Activated CD4-positive, alpha-beta T cell treated with anti-CD3 and anti-CD28 coated beads, Interleukin-2, amount 50 U/mL, for 4 hours (primary cell): ENCODE results near the gene SLAMF8.

Experiments used
- DNase-seq, 2 experiments: peaks; one replicate each; pipeline ENCODE4 v3.0.0-alpha.2; 2020

Gene SLAMF8

DNA sequence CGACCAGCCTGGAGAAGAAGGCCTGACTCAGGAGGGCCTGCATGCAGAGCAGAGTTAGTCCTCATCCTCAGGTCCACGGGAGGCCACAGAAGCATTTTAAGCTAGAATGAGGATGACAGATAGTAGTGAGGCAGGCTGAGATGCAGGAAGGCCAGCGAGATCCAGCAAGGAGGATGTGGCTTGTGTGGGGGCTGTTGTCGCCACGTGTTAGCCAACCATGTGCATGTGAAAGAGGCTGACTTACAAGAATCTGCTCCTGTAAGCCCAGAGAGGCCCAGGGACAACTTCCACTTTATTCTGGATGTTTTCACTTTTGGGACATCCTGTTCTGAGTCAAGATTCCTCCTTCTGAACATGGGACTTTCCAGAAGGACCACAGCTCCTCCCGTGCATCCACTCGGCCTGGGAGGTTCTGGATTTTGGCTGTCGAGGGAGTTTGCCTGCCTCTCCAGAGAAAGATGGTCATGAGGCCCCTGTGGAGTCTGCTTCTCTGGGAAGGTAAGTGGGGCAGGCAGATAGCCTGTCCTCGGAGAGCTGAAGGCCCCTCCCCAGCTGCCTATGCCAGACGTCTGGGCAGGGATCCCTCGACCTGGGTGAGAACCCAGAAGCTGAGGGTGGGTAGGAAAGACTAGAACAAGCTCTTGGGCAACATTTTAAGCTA lies at the start of gene SLAMF8:
Gene SLAMF8, plus strand, starts transcription at position 433 of the 661 bp plus-strand sequence. Its CDS starts 26 bp downstream, at position 459.
- DNase-seq: peak in 1 of 2 experiments; percentile 21

DNA sequence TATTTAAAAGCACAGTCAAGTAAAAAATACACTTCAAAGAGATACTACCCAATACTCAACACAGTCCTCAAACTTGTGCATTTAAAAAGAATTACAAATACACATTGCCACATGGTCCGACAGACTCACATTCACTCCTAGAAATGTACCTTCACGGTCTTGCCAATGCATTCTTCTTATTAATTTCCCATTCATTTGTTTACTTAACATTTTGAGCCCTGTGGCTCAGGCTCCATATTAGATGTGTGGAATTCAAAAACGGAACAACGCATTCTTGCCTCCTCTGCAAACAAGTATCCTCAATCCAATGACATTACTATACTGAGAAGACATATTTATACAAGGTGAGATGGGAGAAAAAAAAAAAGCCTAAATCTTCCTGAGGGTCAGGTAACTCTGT lies 48.4 kb upstream of the SLAMF8 start:
- no peak for DNase-seq

DNA sequence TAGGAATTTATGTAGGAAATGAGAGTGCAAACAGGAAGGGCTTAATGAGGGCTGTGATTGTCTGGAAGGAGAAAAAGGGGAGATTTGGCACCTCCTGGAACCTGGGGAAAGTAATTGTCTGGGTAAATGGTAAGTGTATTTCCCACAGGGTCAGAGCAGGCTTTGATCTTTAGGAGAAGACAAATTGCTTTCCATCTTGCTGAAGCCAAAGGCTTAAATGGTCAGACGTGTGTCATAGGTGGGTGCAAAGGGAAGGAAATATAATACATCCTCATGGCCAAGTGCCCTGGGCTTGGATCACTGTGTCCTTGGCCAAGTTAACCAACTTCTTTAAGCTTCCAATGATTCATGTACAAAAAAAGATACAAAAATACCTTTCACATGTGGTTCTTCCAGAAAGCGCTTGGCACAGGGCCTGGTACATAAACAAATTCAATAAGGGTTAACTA lies 47.2 kb upstream of the SLAMF8 start:
- no peak for DNase-seq

DNA sequence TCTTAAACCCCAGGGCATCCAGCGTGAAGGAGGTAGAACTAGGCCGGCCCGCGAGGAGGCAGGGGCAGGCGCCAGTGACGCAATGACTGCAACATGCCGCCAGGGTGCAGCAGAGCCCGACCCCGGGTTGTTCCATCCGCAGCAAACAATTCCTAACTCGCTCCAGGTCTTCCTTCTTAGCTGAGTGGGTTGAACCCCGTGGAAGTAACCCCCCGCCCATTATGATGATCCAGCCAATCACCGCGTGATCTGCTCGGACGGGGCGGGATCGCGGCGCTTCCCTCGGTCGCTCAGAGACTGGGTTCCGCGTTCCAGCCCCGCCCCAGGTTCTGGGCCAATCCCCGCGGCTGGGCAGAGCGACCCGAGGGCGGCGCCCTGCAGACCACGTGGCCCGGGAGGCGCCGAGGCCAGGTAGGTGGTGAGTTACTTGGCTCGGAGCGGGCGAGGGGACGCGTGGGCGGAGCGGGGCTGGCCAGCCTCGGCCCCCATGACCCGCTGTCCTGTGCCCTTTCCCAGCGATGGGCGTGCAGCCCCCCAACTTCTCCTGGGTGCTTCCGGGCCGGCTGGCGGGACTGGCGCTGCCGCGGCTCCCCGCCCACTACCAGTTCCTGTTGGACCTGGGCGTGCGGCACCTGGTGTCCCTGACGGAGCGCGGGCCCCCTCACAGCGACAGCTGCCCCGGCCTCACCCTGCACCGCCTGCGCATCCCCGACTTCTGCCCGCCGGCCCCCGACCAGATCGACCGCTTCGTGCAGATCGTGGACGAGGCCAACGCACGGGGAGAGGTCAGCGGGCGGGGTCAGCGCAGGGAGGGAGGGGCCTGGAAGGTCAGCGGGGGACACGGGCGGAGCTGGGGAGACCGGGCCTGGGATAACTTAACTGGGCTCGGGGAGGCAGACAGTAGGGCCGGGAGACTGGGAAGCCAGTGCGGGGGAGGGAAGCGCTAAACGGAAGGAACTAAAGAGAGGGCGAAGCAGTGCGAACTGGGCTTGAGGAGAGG lies 45.8 kb upstream of the SLAMF8 start, which contains the start of gene DUSP23:
Gene DUSP23, plus strand, starts transcription at position 380 of the 1,000 bp plus-strand sequence. Its CDS starts 139 bp downstream, at position 519.
- peak; percentile 95 for DNase-seq

- DNase-seq: no peak
These were observed 44.7 kb upstream of the SLAMF8 start for GRCh38 chr1:159781992-159782391.

DNA sequence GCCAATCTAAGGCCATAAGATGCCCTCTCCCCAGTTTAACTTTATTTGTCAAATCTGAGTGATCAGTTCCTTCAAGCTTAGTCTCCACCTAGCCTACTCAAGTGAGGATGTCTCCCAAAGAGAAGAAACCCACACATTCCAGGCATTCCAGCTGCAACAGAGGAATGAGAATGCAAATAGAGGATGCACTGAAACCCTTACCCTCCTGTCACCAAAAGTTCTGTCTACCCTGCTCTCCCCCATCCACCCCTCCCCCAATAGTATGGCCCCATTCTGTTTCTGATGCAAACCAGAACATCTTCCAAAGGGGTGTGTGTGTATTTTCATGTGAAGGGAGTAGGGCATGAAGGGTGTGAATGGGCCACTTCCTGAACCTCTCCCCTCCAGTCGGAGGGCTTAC lies 42.9 kb upstream of the SLAMF8 start:
- DNase-seq: no peak

- DNase-seq: no peak
These were observed 40.2 kb upstream of the SLAMF8 start for GRCh38 chr1:159786465-159786864.

DNA sequence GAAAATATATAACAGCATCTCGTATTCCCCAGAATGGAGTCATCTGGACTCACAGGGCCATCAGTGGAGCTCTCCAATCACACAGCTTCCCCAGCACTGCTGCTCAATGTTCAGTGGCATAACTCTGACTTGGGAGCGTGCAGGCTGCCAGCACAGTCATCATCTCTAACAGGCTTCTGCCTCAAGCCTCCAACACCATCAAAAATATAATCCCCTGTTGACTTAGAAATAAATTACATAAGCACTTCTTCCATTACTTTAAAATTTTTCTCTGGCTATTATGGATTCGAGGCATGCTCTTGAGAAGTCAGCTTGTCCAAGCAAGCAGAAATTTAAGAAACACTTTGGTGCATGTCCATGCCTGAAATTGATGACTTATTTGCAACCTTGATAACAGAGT lies 39.7 kb upstream of the SLAMF8 start:
- DNase-seq: no peak

DNA sequence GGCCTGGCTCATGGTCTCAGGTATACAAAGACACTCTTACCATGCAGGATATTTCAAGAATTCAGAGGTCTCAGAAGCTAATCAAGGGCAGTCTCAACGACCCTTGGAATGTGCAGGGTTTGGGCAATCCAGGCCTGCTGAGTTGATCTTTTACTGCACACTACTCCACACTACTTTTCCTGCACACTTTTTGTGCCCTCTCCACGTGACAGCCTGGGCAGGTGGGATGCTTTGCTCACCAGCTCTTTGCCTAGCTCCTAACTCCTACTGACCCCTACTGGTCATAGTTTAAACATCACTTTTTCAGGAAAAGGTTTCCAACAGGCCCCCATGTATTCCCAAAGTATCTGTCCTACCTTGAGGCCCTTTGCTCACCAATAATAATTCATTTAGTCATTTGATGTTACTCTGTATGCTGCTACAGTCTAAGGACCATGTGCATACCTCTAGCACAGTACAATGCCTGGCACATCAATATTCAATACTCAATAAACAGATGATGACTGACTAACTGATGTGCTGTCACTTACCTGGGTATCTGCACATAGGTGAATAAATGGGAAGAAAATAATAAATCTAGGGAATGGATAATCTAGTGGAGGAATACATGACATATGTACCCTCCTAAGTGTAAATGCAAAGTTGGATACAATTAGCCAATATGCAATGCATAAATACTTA lies 36.3 kb upstream of the SLAMF8 start:
- DNase-seq: no peak

GRCh38 chr1:159791031-159791430 lies 35.6 kb upstream of the SLAMF8 start:
- DNase-seq: no peak

GRCh38 chr1:159791461-159791860 lies 35.2 kb upstream of the SLAMF8 start:
- no peak for DNase-seq

- no peak for DNase-seq
These were observed 31.1 kb upstream of the SLAMF8 start for GRCh38 chr1:159795534-159795933.

GRCh38 chr1:159798893-159799292 lies 27.8 kb upstream of the SLAMF8 start:
- peak; percentile 20 to 21 for DNase-seq

DNA sequence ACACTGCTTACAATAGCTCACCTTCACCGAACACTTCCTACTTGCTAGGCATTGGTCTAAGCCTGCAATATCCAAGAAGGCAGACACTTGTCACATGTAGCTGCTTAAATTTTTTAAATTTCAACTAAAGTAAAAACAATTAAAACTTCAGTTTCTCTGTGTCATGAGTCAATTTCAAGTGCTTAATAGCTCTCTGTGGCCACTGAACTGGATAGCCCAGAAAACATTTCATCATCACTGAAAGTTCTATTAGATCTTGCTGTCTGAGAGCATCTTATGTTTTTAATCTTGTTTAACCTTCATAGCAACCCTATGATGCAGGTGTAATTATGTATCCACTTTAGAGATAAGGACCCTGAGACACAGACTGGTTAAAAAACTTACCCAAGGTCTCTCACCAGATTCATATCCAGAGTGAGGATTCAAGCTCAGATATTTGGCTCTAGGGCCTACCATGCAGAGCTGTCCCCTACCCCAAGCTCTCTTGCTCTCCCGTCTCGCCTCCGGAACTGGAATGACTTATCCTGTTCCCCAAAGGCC lies 27.2 kb upstream of the SLAMF8 start:
- no peak for DNase-seq

DNA sequence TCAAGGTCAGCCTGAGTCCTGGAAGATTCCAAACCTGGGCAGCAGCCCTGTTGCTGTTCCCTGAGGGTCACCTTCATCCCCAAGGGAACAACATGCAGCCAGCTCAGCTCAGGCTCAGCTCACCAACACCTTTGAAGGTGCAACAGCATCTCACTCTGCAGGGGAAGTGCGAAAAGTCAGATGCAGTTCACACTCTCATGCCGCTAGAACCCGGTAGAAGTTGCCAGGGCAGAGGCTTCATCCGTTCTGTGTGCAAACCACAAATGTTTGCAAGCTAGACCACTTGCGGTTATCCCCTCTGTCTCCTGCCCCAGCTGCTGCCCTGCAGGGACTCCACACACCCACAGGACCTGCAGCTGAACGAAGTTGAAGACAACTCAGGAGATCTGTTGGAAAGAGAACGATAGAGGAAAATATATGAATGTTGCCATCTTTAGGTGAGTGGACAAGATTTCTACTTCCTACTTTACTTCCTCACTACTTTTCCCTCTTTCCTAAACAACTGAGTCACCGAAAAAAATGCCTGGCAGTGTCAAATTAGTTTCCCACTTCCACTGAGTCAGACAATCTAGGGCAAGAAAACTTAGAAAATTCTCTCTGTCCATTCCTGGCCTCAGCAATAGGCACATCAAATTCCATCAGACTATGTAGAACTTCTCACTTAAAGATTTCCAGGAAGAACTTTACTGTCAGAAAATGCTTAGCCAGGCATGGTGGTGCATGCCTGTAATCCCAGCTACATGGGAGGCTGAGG lies 26.3 kb upstream of the SLAMF8 start:
- no peak for DNase-seq

- DNase-seq: no peak
These were observed 24.6 kb upstream of the SLAMF8 start, which contains the start of gene FCRL6 for GRCh38 chr1:159802111-159802510. FCRL6 (plus strand) TSS chr1:159802360; CDS start chr1:159802425, 65 bp downstream.

DNA sequence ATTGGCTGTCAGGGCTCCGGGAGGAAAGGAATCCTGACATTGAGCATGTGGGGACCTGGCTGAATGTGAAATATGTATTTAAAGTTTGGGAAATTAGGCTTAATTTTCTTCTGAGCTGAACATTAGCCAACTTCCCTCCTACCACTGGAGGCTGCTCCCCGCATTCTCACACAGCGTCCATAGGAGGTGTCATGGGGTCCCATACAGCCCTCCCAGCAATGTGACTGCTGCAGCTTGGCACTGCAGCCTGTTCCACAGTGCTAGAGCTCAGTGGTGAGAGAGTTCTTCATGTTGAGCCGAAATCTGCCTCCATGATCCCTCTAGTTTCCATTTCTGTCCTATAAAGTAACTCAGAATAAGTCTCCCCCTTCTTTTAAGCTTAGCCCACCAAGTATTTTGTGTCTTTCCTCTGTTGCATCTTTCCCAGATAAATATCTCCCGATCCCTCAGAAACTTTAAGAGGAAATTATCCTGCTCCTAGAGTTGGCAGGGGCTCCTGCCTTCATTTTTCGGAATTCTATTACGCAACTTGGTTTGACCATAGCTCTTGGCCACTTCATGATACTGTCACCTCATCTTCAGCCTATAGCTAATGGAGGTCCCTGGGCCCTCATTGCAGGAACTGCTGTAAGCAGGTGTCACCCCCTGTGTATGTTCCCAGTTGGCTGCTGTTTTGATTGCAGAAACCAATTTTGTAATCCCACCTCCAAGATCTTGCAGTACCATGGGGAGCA lies 22.6 kb upstream of the SLAMF8 start:
- no peak for DNase-seq

DNA sequence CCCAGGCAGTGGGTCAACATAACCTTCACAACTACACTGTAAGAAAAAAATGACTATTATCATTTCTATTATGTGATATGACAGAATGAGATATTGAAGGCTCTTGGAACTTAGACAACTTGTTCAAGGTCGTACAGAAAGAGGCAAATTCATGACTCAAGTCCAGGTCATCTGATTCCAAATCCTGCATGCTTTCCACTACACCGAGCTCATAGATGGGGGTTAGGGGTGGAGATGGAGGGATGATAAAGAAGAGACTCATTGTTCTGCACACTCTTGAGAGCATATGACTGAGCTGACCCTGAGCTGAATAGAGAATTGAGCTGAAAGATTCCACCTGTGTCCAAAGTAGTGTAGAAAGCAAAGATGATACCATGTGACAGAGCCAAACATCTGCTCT lies 21.7 kb upstream of the SLAMF8 start:
- DNase-seq: no peak

- DNase-seq: no peak
These were observed 10.7 kb upstream of the SLAMF8 start for GRCh38 chr1:159815926-159816325.

GRCh38 chr1:159817276-159818041 lies 9.2 kb upstream of the SLAMF8 start:
- no peak for DNase-seq
